HEK293 (cell line): ENCODE data around the gene CWC22.
A peak's percentile ranks its signal among the peaks of the same experiment; 100 is the strongest.

Experiments
- HOXD13 ChIP-seq: sonication (generic); formaldehyde crosslinking; IDR thresholded peaks from 2 replicates; pipeline ENCODE4 v1.8.0; 2022; ENCODE audit warnings: missing genetic modification reagents, borderline replicate concordance
- KLF9 ChIP-seq: fragments of 450-650 bp; formaldehyde crosslinking; IDR thresholded peaks from 2 replicates; pipeline ENCODE4 v1.5.1; 2016; ENCODE audit warnings: missing biosample characterization, missing genetic modification characterization, low read depth
- OVOL3 ChIP-seq: fragments of 450-650 bp; formaldehyde crosslinking; IDR thresholded peaks from 2 replicates; pipeline ENCODE4 v1.5.1; 2016; ENCODE audit warnings: missing biosample characterization, missing genetic modification characterization
- PRDM1 ChIP-seq: fragments of 450-650 bp; formaldehyde crosslinking; IDR thresholded peaks from 2 replicates; pipeline ENCODE4; 2016; ENCODE audit warnings: missing biosample characterization, missing genetic modification characterization
- RBAK ChIP-seq: fragments of 450-650 bp; formaldehyde crosslinking; IDR thresholded peaks from 2 replicates; pipeline ENCODE4 v1.5.1; 2016; ENCODE audit warnings: missing biosample characterization, missing genetic modification characterization
- SALL2 ChIP-seq: fragments of 450-650 bp; formaldehyde crosslinking; IDR thresholded peaks from 2 replicates; pipeline ENCODE4 v1.5.0; 2017; ENCODE audit warnings: missing biosample characterization, mild to moderate bottlenecking, missing genetic modification characterization, borderline replicate concordance
- SP2 ChIP-seq: fragments of 450-650 bp; formaldehyde crosslinking; IDR thresholded peaks from 2 replicates; pipeline ENCODE4 v1.5.1; 2016; ENCODE audit warnings: missing biosample characterization, missing genetic modification characterization
- ZBTB7A ChIP-seq: fragments of 450-650 bp; formaldehyde crosslinking; IDR thresholded peaks from 2 replicates; pipeline ENCODE4 v1.5.1; 2016; ENCODE audit warnings: low read depth, missing biosample characterization, missing genetic modification characterization
- ZEB2 ChIP-seq: fragments of 450-650 bp; formaldehyde crosslinking; IDR thresholded peaks from 2 replicates; pipeline ENCODE4 v1.5.1; 2016; ENCODE audit warnings: missing biosample characterization, missing genetic modification characterization
- ZNF132 ChIP-seq: fragments of 450-650 bp; formaldehyde crosslinking; IDR thresholded peaks from 2 replicates; pipeline ENCODE4 v1.5.1; 2017; ENCODE audit warnings: missing biosample characterization, missing genetic modification characterization, borderline replicate concordance
- ZNF133 ChIP-seq: fragments of 450-650 bp; formaldehyde crosslinking; IDR thresholded peaks from 2 replicates; pipeline ENCODE4 v1.5.1; 2016; ENCODE audit warnings: missing biosample characterization, missing genetic modification characterization
- ZNF174 ChIP-seq: fragments of 450-650 bp; formaldehyde crosslinking; IDR thresholded peaks from 2 replicates; pipeline ENCODE4 v1.5.0; 2017; ENCODE audit warnings: missing biosample characterization, mild to moderate bottlenecking, missing genetic modification characterization
- ZNF184 ChIP-seq: fragments of 450-650 bp; IDR thresholded peaks from 2 replicates; pipeline ENCODE4 v1.5.1; 2018; ENCODE audit warnings: missing biosample characterization, mild to moderate bottlenecking, missing genetic modification characterization
- ZNF19 ChIP-seq: fragments of 450-650 bp; formaldehyde crosslinking; IDR thresholded peaks from 2 replicates; pipeline ENCODE4; 2016; ENCODE audit warnings: missing biosample characterization, missing genetic modification characterization, low read depth
- ZNF2 ChIP-seq: fragments of 450-650 bp; formaldehyde crosslinking; IDR thresholded peaks from 2 replicates; pipeline ENCODE4 v1.5.1; 2016; ENCODE audit warnings: missing biosample characterization, missing genetic modification characterization
- ZNF214 ChIP-seq: fragments of 450-650 bp; formaldehyde crosslinking; IDR thresholded peaks from 2 replicates; pipeline ENCODE4 v1.5.1; 2017; ENCODE audit warnings: missing biosample characterization, mild to moderate bottlenecking, missing genetic modification characterization, borderline replicate concordance
- ZNF335 ChIP-seq: fragments of 450-650 bp; formaldehyde crosslinking; conservative IDR thresholded peaks from 2 replicates; pipeline ENCODE4 v1.5.1; 2016; ENCODE audit warnings: missing biosample characterization, missing genetic modification characterization
- ZNF473 ChIP-seq: fragments of 450-650 bp; formaldehyde crosslinking; IDR thresholded peaks from 2 replicates; pipeline ENCODE4 v1.5.1; 2017; ENCODE audit warnings: missing biosample characterization, missing genetic modification characterization
- ZNF530 ChIP-seq: fragments of 450-650 bp; formaldehyde crosslinking; IDR thresholded peaks from 2 replicates; pipeline ENCODE4 v1.5.1; 2016; ENCODE audit warnings: low read depth, missing biosample characterization, missing genetic modification characterization
- ZNF560 ChIP-seq: fragments of 450-650 bp; formaldehyde crosslinking; IDR thresholded peaks from 2 replicates; pipeline ENCODE4 v1.5.1; 2017; ENCODE audit warnings: missing biosample characterization, missing genetic modification characterization, borderline replicate concordance
- ZNF600 ChIP-seq: fragments of 450-650 bp; formaldehyde crosslinking; IDR thresholded peaks from 2 replicates; pipeline ENCODE4 v1.5.1; 2016; ENCODE audit warnings: missing biosample characterization, missing genetic modification characterization
- ZNF76 ChIP-seq: fragments of 450-650 bp; formaldehyde crosslinking; IDR thresholded peaks from 2 replicates; pipeline ENCODE4; 2016; ENCODE audit warnings: low read depth, missing biosample characterization, missing genetic modification characterization, borderline replicate concordance
- TF ChIP-seq, protein P1 (sequence below): fragments of 450-650 bp; formaldehyde crosslinking; IDR thresholded peaks from 2 replicates; pipeline ENCODE4 v1.5.1; 2017; ENCODE audit warnings: missing biosample characterization, missing genetic modification characterization
- TF ChIP-seq, protein P2 (sequence below): fragments of 450-650 bp; formaldehyde crosslinking; IDR thresholded peaks from 2 replicates; pipeline ENCODE4 v1.5.1; 2017; ENCODE audit warnings: missing biosample characterization, missing genetic modification characterization
- TF ChIP-seq, protein P3 (sequence below): fragments of 450-650 bp; formaldehyde crosslinking; IDR thresholded peaks from 2 replicates; pipeline ENCODE4 v1.5.1; 2016; ENCODE audit warnings: missing biosample characterization, missing genetic modification characterization
- TF ChIP-seq, protein P4 (sequence below): fragments of 450-650 bp; formaldehyde crosslinking; IDR thresholded peaks from 2 replicates; pipeline ENCODE4 v1.5.1; 2016; ENCODE audit warnings: missing biosample characterization, missing genetic modification characterization
- TF ChIP-seq, protein P5 (sequence below): IDR thresholded peaks from 2 replicates; pipeline ENCODE4 v1.6.1; 2011; ENCODE audit warnings: mild to moderate bottlenecking, low read depth, low read length, borderline replicate concordance
- TF ChIP-seq, protein P6 (sequence below): fragments of 450-650 bp; formaldehyde crosslinking; IDR thresholded peaks from 2 replicates; pipeline ENCODE4 v1.5.1; 2016; ENCODE audit warnings: missing biosample characterization, missing genetic modification characterization

Gene CWC22

DNA sequence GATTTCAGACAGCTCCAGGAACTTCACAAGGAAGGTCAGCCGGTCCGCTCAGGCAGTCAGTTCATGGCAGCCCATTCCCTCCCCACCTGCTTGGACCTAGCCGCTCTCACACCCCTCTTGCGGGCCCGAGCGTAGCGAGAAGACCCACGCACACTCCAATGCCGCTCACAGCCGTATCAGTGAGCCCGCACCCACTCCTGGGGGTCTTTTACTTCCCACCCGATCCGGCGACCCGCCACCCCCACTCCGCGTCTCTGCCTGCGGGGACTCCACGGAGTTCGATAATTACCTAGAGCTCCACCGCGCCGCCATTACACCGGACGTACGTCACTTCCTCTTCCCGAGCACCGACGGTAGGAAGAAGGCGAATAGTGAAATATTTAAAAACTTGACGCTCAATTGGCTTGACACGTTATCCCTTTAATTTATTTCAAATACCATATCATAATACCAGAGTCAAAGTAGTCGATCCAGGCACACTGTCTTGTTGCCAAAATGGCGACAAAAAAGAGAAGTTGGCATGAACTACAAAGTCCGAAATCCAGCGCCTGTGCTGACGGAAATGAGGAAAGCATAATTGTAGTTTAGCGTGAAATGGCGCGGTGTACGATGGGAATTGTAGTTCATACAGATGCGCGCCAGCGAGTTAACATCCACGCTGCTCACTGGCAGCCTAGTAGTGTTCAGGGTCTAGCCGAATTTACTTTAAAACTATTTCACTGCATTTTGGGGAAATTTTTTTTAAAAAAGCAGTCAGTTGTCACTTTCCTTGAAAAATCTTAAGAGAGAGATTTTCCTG, at the start of gene CWC22 (continued):
- TF ChIP-seq, protein P1, sequence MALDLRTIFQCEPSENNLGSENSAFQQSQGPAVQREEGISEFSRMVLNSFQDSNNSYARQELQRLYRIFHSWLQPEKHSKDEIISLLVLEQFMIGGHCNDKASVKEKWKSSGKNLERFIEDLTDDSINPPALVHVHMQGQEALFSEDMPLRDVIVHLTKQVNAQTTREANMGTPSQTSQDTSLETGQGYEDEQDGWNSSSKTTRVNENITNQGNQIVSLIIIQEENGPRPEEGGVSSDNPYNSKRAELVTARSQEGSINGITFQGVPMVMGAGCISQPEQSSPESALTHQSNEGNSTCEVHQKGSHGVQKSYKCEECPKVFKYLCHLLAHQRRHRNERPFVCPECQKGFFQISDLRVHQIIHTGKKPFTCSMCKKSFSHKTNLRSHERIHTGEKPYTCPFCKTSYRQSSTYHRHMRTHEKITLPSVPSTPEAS (tag by site-specific recombination), result 0 out of 2 replicates have a peak, but pooled peaks have one; percentile 15
- TF ChIP-seq ZNF19 (tag by site-specific recombination) (no peak), ZEB2 (tag by site-specific recombination) (0 out of 2 replicates have a peak, but pooled peaks have one; percentile 70), RBAK (tag by site-specific recombination) (no peak), ZNF174 (no peak), ZBTB7A (no peak), ZNF133 (tag by site-specific recombination) (no peak), ZNF600 (tag by site-specific recombination) (peak; percentile 59), ZNF76 (tag by site-specific recombination) (peak; percentile 94), ZNF2 (tag by site-specific recombination) (0 out of 2 replicates have a peak, but pooled peaks have one; percentile 17), ZNF132 (tag by site-specific recombination) (no peak), ZNF214 (no peak), ZNF560 (tag by site-specific recombination) (no peak), PRDM1 (tag by site-specific recombination) (no peak), ZNF184 (no peak), KLF9 (tag by site-specific recombination) (peak; percentile 34; the same call in 1 of the 2 replicates), ZNF530 (no peak), SALL2 (no peak), OVOL3 (tag by site-specific recombination) (0 out of 2 replicates have a peak, but pooled peaks have one; percentile 11), ZNF473 (tag by site-specific recombination) (no peak), ZNF335 (peak; percentile 95), HOXD13 (CRISPR knock-in tag) (no peak), SP2 (tag by site-specific recombination) (peak; percentile 34)
- TF ChIP-seq, protein P2, sequence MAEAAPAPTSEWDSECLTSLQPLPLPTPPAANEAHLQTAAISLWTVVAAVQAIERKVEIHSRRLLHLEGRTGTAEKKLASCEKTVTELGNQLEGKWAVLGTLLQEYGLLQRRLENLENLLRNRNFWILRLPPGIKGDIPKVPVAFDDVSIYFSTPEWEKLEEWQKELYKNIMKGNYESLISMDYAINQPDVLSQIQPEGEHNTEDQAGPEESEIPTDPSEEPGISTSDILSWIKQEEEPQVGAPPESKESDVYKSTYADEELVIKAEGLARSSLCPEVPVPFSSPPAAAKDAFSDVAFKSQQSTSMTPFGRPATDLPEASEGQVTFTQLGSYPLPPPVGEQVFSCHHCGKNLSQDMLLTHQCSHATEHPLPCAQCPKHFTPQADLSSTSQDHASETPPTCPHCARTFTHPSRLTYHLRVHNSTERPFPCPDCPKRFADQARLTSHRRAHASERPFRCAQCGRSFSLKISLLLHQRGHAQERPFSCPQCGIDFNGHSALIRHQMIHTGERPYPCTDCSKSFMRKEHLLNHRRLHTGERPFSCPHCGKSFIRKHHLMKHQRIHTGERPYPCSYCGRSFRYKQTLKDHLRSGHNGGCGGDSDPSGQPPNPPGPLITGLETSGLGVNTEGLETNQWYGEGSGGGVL (tag by site-specific recombination), result no peak
- TF ChIP-seq, protein P3, sequence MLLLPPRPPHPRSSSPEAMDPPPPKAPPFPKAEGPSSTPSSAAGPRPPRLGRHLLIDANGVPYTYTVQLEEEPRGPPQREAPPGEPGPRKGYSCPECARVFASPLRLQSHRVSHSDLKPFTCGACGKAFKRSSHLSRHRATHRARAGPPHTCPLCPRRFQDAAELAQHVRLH, result no peak; the same call in 1 of the 2 replicates
- TF ChIP-seq, protein P4, sequence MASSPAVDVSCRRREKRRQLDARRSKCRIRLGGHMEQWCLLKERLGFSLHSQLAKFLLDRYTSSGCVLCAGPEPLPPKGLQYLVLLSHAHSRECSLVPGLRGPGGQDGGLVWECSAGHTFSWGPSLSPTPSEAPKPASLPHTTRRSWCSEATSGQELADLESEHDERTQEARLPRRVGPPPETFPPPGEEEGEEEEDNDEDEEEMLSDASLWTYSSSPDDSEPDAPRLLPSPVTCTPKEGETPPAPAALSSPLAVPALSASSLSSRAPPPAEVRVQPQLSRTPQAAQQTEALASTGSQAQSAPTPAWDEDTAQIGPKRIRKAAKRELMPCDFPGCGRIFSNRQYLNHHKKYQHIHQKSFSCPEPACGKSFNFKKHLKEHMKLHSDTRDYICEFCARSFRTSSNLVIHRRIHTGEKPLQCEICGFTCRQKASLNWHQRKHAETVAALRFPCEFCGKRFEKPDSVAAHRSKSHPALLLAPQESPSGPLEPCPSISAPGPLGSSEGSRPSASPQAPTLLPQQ (tag by site-specific recombination), result 0 out of 2 replicates have a peak, but pooled peaks have one; percentile 44
- TF ChIP-seq, protein P5, sequence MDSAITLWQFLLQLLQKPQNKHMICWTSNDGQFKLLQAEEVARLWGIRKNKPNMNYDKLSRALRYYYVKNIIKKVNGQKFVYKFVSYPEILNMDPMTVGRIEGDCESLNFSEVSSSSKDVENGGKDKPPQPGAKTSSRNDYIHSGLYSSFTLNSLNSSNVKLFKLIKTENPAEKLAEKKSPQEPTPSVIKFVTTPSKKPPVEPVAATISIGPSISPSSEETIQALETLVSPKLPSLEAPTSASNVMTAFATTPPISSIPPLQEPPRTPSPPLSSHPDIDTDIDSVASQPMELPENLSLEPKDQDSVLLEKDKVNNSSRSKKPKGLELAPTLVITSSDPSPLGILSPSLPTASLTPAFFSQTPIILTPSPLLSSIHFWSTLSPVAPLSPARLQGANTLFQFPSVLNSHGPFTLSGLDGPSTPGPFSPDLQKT, result no peak
- TF ChIP-seq, protein P6, sequence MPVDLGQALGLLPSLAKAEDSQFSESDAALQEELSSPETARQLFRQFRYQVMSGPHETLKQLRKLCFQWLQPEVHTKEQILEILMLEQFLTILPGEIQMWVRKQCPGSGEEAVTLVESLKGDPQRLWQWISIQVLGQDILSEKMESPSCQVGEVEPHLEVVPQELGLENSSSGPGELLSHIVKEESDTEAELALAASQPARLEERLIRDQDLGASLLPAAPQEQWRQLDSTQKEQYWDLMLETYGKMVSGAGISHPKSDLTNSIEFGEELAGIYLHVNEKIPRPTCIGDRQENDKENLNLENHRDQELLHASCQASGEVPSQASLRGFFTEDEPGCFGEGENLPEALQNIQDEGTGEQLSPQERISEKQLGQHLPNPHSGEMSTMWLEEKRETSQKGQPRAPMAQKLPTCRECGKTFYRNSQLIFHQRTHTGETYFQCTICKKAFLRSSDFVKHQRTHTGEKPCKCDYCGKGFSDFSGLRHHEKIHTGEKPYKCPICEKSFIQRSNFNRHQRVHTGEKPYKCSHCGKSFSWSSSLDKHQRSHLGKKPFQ (tag by site-specific recombination), result no peak
